ENCODE data around the gene GOLGA8M.
"Not testable (repeated sequence)": the region's sequence is repeated elsewhere in the genome, so short reads cannot be mapped to it uniquely, and the experiment has no call there.

The GOLGA8M gene

DNA sequence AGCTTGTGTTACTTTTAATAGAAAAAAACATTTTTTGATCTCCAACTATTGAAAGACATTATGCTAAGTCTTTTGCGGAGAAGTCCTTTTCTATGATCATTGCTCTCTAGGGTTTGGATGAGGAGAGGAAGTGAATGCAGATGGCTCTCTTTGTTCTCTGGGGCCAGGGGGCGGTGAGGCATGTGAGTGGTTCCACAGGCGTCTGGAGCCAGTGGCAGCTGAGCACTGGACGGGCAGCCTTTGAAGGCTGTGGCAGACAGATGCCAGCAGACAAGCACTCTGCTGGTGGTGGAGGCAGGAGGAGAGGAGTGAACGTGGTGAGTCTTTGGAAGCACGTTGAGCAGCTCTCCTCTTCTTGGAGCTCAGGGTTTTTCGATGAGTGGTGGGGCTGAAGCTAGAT lies 51.5 kb downstream of the GOLGA8M start:
- DNase-seq, result not testable (repeated sequence)

DNA sequence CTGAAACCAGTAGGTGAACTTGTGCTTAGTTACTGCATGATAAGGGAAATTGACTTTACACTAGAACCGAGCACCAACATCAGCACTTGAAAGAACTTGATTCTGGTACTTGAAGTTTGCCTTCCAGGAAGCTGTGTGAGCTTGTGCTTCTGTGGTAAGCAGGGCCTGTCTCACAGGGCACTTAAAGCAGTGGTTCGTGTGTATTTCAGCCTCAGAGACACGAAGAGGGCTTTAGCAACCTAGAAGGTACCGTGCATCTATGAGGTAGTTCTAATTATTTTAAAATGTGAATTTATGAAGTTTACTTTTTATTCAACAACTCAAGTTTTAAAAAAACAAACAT lies 56.2 kb downstream of the GOLGA8M start:
- not testable (repeated sequence) for DNase-seq

DNA sequence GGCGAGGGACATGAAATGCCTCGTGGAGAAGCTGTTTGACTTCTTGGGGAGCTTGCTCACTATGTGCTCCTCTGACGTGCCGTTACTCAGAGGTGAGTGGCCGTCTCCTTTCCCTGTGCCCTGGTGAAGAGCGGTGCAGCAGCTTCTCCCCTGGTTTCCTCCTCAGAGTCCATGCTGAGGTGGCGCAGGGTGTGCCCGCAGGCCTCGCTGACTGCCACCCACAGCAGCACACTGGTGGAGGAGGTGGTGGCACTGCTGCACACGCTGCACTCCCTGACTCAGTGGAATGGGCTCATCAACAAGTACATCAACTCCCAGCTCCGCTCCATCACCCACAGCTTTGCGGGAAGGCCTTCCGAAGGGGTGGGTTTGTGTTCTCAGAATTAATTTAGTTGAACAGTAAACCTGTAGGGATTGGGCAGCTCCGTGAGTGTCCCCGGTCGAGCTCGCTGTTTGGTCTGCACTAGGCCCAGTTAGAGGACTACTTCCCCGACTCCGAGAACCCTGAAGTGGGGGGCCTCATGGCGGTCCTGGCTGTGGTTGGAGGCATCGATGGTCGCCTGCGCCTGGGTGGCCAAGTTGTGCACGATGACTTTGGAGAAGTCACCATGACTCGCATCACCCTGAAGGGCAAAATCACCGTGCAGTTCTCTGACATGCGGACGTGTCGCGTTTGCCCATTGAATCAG lies 56.7 kb downstream of the GOLGA8M start:
- not testable (repeated sequence) for DNase-seq

DNA sequence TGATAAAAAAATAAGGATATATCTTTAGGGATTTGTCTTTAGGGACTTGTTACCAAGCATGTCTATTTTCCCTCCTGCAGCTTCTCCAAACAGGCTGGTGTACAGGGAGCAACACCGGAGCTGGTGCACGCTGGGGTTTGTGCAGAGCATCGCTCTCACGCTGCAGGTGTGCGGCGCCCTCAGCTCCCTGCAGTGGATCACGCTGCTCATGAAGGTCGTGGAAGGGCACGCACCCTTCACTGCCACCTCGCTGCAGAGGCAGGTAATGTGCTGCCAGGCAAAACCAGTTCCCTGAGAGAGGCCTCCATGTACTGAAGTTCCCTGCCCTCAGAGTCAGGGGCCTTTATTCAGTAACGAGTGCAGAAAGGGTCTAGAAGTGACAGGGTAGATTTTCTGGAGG lies 58.0 kb downstream of the GOLGA8M start:
- DNase-seq, result not testable (repeated sequence)

DNA sequence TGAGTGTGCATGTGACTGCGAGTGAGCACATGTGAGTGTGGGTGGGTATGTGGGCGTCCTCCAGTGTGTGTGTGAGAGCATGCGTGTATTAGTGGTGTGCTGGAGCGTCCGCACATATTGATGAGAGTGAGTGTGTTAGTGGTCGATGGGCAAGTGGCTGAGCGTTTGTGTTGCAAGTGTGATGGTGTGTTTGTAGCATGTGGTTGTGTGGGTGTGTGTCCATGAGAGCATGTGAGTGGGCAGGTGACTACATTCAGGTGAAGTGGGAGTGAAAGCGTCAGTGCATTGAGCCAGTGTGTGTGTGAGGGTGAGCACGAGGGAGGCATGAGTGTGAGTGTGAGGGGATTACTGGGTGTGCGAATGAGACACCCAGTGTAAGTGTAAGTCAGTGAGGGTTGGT lies 59.7 kb downstream of the GOLGA8M start:
- not testable (repeated sequence) for DNase-seq
